Hepatocyte (in vitro differentiated cells): ENCODE data around the gene SUPT3H.

Experiments
- CTCF ChIP-seq: fragments of 200-600 bp; sonication (generic); IDR thresholded peaks from 2 replicates; pipeline ENCODE4 v1.5.1; 2016; ENCODE audit warnings: antibody characterized with exemption, mild to moderate bottlenecking; ENCODE audit not compliant: poor library complexity
- EZH2 ChIP-seq: fragments of 200-600 bp; sonication (generic); IDR thresholded peaks from 2 replicates; pipeline ENCODE4 v1.6.1; 2016; ENCODE audit warnings: antibody characterized with exemption, mild to moderate bottlenecking, borderline replicate concordance
- EZH2phosphoT487 ChIP-seq: fragments of 200-600 bp; sonication (generic); IDR thresholded peaks from one replicate; pipeline ENCODE4 v1.6.1; 2018; ENCODE audit warnings: antibody characterized with exemption, mild to moderate bottlenecking, low read depth, moderate library complexity; ENCODE audit not compliant: unreplicated experiment, severe bottlenecking

DNA sequence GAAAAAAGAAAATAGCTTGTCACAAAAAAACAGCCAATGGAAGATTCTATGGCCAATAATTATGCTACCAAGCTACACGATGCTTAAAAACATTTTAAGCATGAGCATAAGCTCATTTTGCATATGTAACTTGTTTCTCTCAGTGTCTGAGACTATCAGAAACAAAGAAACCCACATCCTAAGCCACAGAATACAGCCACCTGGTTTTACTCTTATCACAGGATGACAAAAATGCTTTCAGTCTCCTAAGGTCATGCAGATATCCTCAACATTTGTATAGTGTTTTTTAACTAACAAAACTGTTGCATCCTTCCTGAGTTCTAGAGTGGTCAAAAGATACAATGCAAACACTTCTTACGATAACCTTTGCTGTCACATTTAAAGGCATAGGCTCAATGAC lies 221.7 kb downstream of the SUPT3H start:
- TF ChIP-seq CTCF (no peak), EZH2 (no peak), EZH2phosphoT487 (no peak)
